ENCODE results near the gene HS3ST2. TPM values are rescaled to one million over a fixed set of nuclear protein-coding genes. Genes with fewer than 3 reads are reported as not detected.

The HS3ST2 gene
- total RNA-seq, 1 donor from 2014 or later = 11.8 TPM

DNA sequence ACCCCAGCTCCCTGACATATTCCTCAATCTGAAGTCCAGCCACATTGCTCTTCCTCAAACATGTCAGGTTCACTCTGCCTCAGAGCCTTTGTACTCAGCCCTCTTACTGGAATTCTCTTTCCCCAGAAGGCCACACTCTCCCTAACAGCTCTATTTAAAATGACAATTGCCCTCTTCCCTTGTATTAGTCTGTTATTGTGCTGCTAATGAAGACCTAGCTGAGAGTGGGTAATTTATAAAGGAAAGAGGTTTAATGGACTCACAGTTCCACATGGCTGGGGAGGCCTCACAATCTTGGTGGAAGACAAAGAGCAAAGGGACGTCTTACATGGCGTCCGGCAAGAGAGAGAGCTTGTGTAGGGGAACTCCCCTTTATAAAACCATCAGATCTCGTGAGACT, 46.0 kb downstream of the HS3ST2 start:
- intact Hi-C loops (cut with DNase I) = no loop called here
- no peak overlapping the region for H3K27ac ChIP-seq
- H3K4me3 ChIP-seq = no peak overlapping the region
- DNase-seq (ENCODE audit: extremely low spot score in 2 of 2) = no peak
- TF ChIP-seq, protein P1, sequence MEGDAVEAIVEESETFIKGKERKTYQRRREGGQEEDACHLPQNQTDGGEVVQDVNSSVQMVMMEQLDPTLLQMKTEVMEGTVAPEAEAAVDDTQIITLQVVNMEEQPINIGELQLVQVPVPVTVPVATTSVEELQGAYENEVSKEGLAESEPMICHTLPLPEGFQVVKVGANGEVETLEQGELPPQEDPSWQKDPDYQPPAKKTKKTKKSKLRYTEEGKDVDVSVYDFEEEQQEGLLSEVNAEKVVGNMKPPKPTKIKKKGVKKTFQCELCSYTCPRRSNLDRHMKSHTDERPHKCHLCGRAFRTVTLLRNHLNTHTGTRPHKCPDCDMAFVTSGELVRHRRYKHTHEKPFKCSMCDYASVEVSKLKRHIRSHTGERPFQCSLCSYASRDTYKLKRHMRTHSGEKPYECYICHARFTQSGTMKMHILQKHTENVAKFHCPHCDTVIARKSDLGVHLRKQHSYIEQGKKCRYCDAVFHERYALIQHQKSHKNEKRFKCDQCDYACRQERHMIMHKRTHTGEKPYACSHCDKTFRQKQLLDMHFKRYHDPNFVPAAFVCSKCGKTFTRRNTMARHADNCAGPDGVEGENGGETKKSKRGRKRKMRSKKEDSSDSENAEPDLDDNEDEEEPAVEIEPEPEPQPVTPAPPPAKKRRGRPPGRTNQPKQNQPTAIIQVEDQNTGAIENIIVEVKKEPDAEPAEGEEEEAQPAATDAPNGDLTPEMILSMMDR (IDR thresholded peaks at IDR 0.05) = no peak
- TF ChIP-seq POLR2AphosphoS5 (IDR thresholded peaks at IDR 0.05; ENCODE audit: insufficient read depth in 1 of 2, low read depth in 1 of 2) (no peak), POLR2A (IDR thresholded peaks at IDR 0.05) (no peak)
- H3K9me3 ChIP-seq = no peaks in the 10 kb centered on the region
- no peaks in the 10 kb centered on the region for H3K27me3 ChIP-seq
- no peaks in the 10 kb centered on the region for H3K36me3 ChIP-seq
- H3K4me1 ChIP-seq = no peaks in the 10 kb centered on the region

DNA sequence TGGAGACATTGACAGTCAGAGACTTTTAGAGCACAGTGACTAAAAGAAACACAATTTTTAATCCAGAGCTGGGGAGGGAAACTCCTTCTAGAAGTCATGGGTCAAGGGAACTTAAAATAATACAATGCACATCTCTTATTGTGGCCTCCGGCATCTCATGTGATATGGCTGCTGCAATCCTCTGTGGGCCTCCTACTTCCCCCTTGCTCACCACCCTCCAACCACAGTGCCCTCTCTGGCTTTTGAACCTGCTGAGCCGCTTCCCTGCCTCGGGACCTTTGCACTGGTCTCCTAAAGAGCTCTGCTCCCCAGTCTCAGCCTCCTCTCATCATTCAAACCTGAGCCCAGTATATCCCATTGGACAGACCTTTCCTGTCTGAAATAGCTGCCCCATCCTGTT, 47.6 kb downstream of the HS3ST2 start:
- intact Hi-C loops (cut with DNase I) = no loop called here
- H3K4me1 ChIP-seq = no peaks in the 10 kb centered on the region
- no peak overlapping the region for H3K27ac ChIP-seq
- H3K4me3 ChIP-seq = no peak overlapping the region
- TF ChIP-seq POLR2A (IDR thresholded peaks at IDR 0.05) = no peak
- no peaks in the 10 kb centered on the region for H3K9me3 ChIP-seq
- DNase-seq (ENCODE audit: extremely low spot score in 2 of 2) = no peak
- no peaks in the 10 kb centered on the region for H3K27me3 ChIP-seq
- no peaks in the 10 kb centered on the region for H3K36me3 ChIP-seq

DNA sequence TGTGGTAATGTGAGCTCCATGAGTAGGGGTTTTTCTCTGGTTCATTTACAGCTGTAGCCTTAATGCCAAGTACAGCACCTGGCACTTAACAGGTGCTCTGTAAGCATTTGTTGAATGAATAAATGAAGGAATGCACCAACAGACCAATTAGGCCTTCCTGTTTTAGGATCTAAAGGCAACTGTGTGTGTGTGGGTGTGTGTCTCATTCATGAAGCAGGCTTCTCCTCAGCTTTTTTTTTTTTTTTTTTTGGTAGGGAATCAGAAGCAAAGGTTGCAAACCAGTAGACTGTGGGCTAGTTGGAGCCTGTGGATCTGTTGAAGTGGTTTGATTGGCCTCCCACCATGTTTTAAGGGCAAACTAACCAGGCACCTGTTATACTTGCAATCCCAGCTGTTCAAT, 48.1 kb downstream of the HS3ST2 start:
- no peak overlapping the region for H3K27ac ChIP-seq
- intact Hi-C loops (cut with DNase I) = no loop called here
- H3K4me3 ChIP-seq = no peak overlapping the region
- no peak for DNase-seq (ENCODE audit: extremely low spot score in 2 of 2)
- no peaks in the 10 kb centered on the region for H3K36me3 ChIP-seq
- no peaks in the 10 kb centered on the region for H3K27me3 ChIP-seq
- TF ChIP-seq, protein P1 (IDR thresholded peaks at IDR 0.05) = no peak
- TF ChIP-seq POLR2AphosphoS5 (IDR thresholded peaks at IDR 0.05; ENCODE audit: insufficient read depth in 1 of 2, low read depth in 1 of 2) (no peak), POLR2A (IDR thresholded peaks at IDR 0.05) (no peak)
- no peaks in the 10 kb centered on the region for H3K4me1 ChIP-seq
- no peaks in the 10 kb centered on the region for H3K9me3 ChIP-seq

DNA sequence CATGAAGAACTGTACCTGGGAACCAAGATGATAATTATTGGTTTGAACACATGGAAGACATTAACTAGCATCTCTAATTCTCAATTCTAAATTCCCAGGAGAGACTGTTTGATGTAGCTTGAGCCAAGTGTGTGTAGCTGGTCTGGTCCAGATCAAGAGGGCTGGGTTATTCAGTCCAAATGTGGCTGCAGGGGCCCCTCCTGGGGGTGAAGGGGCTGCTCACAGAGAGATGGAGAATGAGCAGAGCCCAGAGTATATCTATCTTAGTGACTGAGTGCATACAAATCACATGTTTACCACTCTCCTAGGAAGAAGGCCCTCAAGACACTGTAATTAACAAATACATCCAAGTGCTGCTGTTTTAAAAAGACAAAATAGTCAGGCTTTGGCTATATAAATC, 50.4 kb downstream of the HS3ST2 start:
- Histone ChIP-seq H3K9me3 (no peaks in the 10 kb centered on the region), H3K36me3 (no peaks in the 10 kb centered on the region), H3K4me1 (no peaks in the 10 kb centered on the region), H3K27ac (no peak overlapping the region), H3K27me3 (no peaks in the 10 kb centered on the region), H3K4me3 (no peak overlapping the region)
- intact Hi-C loops (cut with DNase I) = no loop called here
- no peak for DNase-seq (ENCODE audit: extremely low spot score in 2 of 2)
- no peak for TF ChIP-seq POLR2AphosphoS5 (IDR thresholded peaks at IDR 0.05; ENCODE audit: insufficient read depth in 1 of 2, low read depth in 1 of 2)
- TF ChIP-seq POLR2A (IDR thresholded peaks at IDR 0.05) = no peak
- TF ChIP-seq, protein P1 (IDR thresholded peaks at IDR 0.05) = no peak

DNA sequence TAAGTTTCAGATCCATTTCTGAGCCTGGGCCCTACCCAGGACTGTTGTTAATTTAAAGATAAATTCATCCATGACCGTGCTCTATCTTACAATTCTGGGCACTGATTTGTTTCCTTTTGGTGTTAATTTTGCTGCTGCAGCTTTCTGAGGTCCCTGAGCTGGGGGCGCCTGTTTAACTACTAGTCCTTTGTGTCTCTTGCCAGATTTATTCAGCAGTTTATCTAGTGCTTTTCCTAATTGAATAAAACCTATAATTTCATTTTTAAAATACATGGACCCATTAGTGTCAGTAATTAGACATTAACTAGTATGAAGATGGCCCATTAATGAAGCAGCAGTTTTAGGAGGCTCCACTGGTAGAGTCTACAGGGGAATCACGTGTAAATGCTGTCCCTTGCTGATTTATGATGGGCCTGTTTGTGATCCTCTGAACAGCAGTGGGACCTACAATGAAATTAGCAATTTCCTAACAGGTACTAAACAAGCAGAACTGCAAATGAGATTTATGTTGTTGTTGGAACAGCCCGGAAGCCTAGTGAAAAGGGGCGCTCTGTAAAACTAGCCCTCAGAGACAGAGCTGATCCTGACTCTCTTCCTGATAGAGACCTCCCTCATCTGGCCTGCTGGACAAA, 54.7 kb downstream of the HS3ST2 start:
- TF ChIP-seq, protein P1 (IDR thresholded peaks at IDR 0.05) = no peak
- TF ChIP-seq POLR2AphosphoS5 (IDR thresholded peaks at IDR 0.05; ENCODE audit: insufficient read depth in 1 of 2, low read depth in 1 of 2) = no peak
- TF ChIP-seq POLR2A (IDR thresholded peaks at IDR 0.05) = no peak
- intact Hi-C loops (cut with DNase I) = no loop called here
- H3K27ac ChIP-seq = no peak overlapping the region

More for the DNA sequence above, 54.7 kb downstream of the HS3ST2 start:
- H3K4me1 ChIP-seq = no peaks in the 10 kb centered on the region
- DNase-seq (ENCODE audit: extremely low spot score in 2 of 2) = no peak
- no peak overlapping the region for H3K4me3 ChIP-seq
- H3K9me3 ChIP-seq = no peaks in the 10 kb centered on the region
- H3K27me3 ChIP-seq = no peaks in the 10 kb centered on the region
- H3K36me3 ChIP-seq = no peaks in the 10 kb centered on the region

Data from vagina (tissue), 2 donors.